Gastroesophageal sphincter (tissue), 4 donors: ENCODE measurements around the gene TREM2. TPM values are rescaled to one million over a fixed set of nuclear protein-coding genes. Genes with fewer than 3 reads are reported as not detected.

Source experiments
- ATAC-seq: fragments of 150-250 bp; one replicate; pipeline ENCODE4 v1.9.1; 2016; ENCODE audit warnings: mild to moderate bottlenecking, moderate library complexity
- H3K27ac ChIP-seq, 4 donors: fragments of 200-600 bp; sonication (generic) in 3 of 4; 1 replicate in 3 of 4; 2 replicates in 1 of 4; pipeline ENCODE4 v1.5.1; 2016 to 2019
- H3K27me3 ChIP-seq: fragments of 200-600 bp; sonication (generic); one replicate; pipeline ENCODE4 v1.5.1; 2019
- H3K36me3 ChIP-seq, 2 donors: fragments of 200-600 bp; sonication (generic); one replicate each; pipeline ENCODE4 v1.5.1; 2019; ENCODE audit warnings: control low read depth in 1 of 2
- H3K4me1 ChIP-seq, 3 donors: fragments of 200-600 bp; sonication (generic); 1 replicate in 2 of 3; 2 replicates in 1 of 3; pipeline ENCODE4 v1.5.1; 2016 to 2019; ENCODE audit warnings: control low read depth in 2 of 3
- H3K4me3 ChIP-seq, 2 donors: fragments of 200-600 bp; sonication (generic); one replicate each; pipeline ENCODE4 v1.5.1; 2019; ENCODE audit warnings: mild to moderate bottlenecking in 1 of 2, moderate library complexity in 1 of 2
- H3K9me3 ChIP-seq, 3 donors: fragments of 200-600 bp; sonication (generic); one replicate each; pipeline ENCODE4 v1.5.1; 2017 to 2019; ENCODE audit warnings: control low read depth in 2 of 3
- CTCF ChIP-seq, 4 experiments: fragments of 200-600 bp in 2 of 4; fragments of 450-650 bp in 2 of 4; sonication (generic) in 1 of 4; IDR thresholded peaks; one replicate each; pipeline ENCODE4 v1.5.1; 2017 to 2019; ENCODE audit warnings: antibody characterized with exemption in 4 of 4, mild to moderate bottlenecking in 2 of 4, moderate library complexity in 2 of 4
- EP300 ChIP-seq: sonication (generic); formaldehyde crosslinking; IDR thresholded peaks from one replicate; pipeline ENCODE4 v1.6.1; 2017; ENCODE audit warnings: antibody characterized with exemption, mild to moderate bottlenecking
- POLR2A ChIP-seq, 2 donors: fragments of 450-650 bp; IDR thresholded peaks; one replicate each; pipeline ENCODE4 v1.6.1; 2017; ENCODE audit warnings: antibody characterized with exemption in 2 of 2, mild to moderate bottlenecking in 2 of 2, moderate library complexity in 1 of 2
- POLR2AphosphoS5 ChIP-seq: sonication (generic); formaldehyde crosslinking; IDR thresholded peaks from one replicate; pipeline ENCODE4 v1.6.1; 2017; ENCODE audit warnings: antibody characterized with exemption
- WGBS, 2 donors: methylation state at CpG; one replicate each; pipeline ENCODE4 v1.1.5; 2018; ENCODE audit warnings: low coverage in 1 of 2; 5-methylcytosine and 5-hydroxymethylcytosine counted together
- total RNA-seq, 4 donors: library from RNA; depleted of rRNA; stranded (reverse); fragments of >200 nt; gene quantifications; one replicate each; pipeline ENCODE4 v1.1.0, GENCODE V29; 2016

The TREM2 gene
- total RNA-seq, 4 donors from 2014 or later: 0.42 to 1.7 (median 0.54) TPM; not detected in 1

GRCh38 chr6:41200901-41201763 is 38.2 kb upstream of the TREM2 start, which contains the start of gene TREML2:
Gene TREML2, minus strand, starts transcription at chr6:41201149. Its CDS starts 141 bp downstream, at chr6:41201008.
- no peaks in the 10 kb centered on the region for H3K9me3 ChIP-seq
- ATAC-seq: no peak
- peaks cover 17% of the 10 kb centered on the region for H3K27me3 ChIP-seq
- TF ChIP-seq POLR2A (IDR thresholded peaks at IDR 0.05): no peak
- no peak for TF ChIP-seq CTCF (IDR thresholded peaks at IDR 0.05)
- TF ChIP-seq EP300: no peak
- TF ChIP-seq POLR2AphosphoS5: no peak
- no peak within 1 kb of the TSS for H3K4me3 ChIP-seq
- no peaks in the 10 kb centered on the region for H3K4me1 ChIP-seq
- 83 to 91% methylated on average over 2 to 4 of the region's 12 CpGs for WGBS, 2 donors
- no peak within 1 kb of the TSS for H3K27ac ChIP-seq
- no peaks in the 10 kb centered on the region for H3K36me3 ChIP-seq

DNA sequence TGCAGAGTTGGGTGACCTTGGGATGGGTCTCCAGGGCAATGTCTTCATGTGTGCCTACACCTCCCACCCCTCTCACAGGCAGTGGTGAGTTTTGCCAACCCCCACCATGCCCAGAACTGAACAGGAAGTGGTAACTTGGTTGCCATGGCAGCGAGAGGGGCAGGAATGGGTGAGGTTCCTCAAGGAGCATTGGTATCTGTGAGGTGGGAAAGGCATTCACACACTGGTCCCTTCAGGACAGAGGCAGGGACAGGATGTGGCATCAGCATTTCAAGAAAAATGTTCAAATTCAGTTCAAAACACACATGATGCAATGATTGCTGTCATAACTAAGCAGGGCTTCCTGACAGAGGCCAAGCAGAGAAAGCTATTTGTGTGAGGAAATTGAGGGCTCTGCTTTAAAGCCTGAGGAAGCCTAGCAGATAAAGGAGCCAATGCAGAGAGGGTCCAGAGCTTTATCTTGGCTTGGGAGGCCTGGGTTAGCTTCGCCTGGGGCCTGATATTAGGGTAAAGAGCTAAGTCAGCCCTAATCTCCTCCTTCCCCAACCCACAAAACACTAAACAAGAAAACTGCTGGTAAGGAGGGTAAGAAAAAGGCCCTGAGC is 37.5 kb upstream of the TREM2 start:
- TF ChIP-seq POLR2AphosphoS5: no peak
- no peak for TF ChIP-seq CTCF (IDR thresholded peaks at IDR 0.05)
- TF ChIP-seq POLR2A (IDR thresholded peaks at IDR 0.05): no peak
- H3K4me1 ChIP-seq: no peaks in the 10 kb centered on the region
- H3K9me3 ChIP-seq: no peaks in the 10 kb centered on the region
- no peak overlapping the region for H3K27ac ChIP-seq
- no peak overlapping the region for H3K4me3 ChIP-seq
- no peaks in the 10 kb centered on the region for H3K36me3 ChIP-seq
- ATAC-seq: peak; percentile 36
- peaks cover 23% of the 10 kb centered on the region for H3K27me3 ChIP-seq
- 83% methylated on average over 2 of the region's 2 CpGs; no CpG with 5 or more reads in 1 of the 2 donors for WGBS, 2 donors

- WGBS, 2 donors: 100% methylated on average over 1 of the region's 1 CpG; no CpG with 5 or more reads in 1 of the 2 donors
- Histone ChIP-seq H3K9me3 (no peaks in the 10 kb centered on the region), H3K36me3 (no peaks in the 10 kb centered on the region), H3K4me3 (no peak overlapping the region), H3K4me1 (no peaks in the 10 kb centered on the region), H3K27ac (no peak overlapping the region), H3K27me3 (peaks cover 29% of the 10 kb centered on the region)
- TF ChIP-seq CTCF (IDR thresholded peaks at IDR 0.05) (no peak), POLR2AphosphoS5 (no peak), EP300 (no peak), POLR2A (IDR thresholded peaks at IDR 0.05) (no peak)
- ATAC-seq: no peak
Measured at GRCh38 chr6:41199552-41200246, 36.8 kb upstream of the TREM2 start.

DNA sequence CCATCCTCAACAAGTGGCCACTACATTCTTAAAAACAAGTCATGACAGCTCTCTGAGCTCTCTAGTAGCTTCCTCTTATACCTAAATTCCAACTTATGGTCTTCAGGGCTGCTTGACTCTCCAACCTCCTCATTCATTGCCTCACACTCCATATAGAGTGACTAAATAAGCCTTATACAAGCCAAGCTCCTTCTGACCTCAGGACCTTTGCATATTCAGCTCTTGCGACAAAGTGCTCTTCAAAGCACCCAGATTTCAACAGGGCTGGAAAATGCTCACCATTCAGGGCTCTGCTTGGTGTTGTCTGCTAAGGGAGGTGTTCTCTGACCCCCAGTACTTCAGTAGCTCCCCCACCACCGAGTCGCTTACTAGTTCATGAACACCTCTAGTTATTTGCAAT is 34.3 kb upstream of the TREM2 start:
- no peak overlapping the region for H3K4me3 ChIP-seq
- no peaks in the 10 kb centered on the region for H3K36me3 ChIP-seq
- no peak for ATAC-seq
- peaks cover 54% of the 10 kb centered on the region for H3K27me3 ChIP-seq
- H3K27ac ChIP-seq: no peak overlapping the region
- no peaks in the 10 kb centered on the region for H3K9me3 ChIP-seq
- 75 to 93% methylated on average over 3 of the region's 3 CpGs for WGBS, 2 donors
- H3K4me1 ChIP-seq: no peaks in the 10 kb centered on the region
- no peak for TF ChIP-seq CTCF (IDR thresholded peaks at IDR 0.05)
- TF ChIP-seq POLR2A (IDR thresholded peaks at IDR 0.05): no peak
- no peak for TF ChIP-seq POLR2AphosphoS5
- TF ChIP-seq EP300: no peak
